Measurements from ENCODE around the gene LDLRAD4. TPM values are rescaled to one million over a fixed set of nuclear protein-coding genes. Genes with fewer than 3 reads are reported as not detected.
A peak's percentile ranks its signal among the peaks of the same experiment; 100 is the strongest.

LDLRAD4 gene
- 28.2 TPM for total RNA-seq

- DNase-seq = peak; percentile 11
These were observed at the start of gene LDLRAD4 for GRCh38 chr18:13218368-13218991. Gene LDLRAD4 (plus strand): TSS chr18:13218760.

DNA sequence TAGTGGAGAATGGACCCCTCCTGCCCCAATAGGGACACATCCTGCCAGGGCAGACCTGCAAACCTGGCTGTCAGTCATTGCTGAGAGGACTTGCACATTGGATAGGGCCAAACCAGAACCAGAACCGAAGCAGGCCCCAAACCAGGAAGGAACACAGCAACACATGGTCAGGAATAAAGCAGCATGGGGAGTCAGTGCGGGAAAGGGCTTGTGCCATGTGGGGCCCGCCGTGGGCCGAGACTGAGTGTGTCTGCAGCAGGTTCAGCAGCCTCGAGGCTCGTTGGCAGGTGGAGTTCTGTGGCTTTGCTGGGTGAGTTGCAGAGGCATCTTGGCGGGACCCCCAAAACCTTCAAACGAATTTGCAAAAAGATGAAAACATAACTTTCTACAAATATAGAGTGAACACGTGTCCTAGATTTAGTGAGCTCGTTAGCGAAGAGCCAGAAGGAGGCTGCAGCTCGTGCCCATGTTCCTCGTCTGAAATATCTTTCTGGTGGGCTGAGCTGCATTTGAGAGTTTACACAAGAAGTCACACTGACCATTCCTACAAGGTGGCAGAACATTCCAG lies 44.9 kb upstream of the LDLRAD4 start:
- DNase-seq = no peak

DNA sequence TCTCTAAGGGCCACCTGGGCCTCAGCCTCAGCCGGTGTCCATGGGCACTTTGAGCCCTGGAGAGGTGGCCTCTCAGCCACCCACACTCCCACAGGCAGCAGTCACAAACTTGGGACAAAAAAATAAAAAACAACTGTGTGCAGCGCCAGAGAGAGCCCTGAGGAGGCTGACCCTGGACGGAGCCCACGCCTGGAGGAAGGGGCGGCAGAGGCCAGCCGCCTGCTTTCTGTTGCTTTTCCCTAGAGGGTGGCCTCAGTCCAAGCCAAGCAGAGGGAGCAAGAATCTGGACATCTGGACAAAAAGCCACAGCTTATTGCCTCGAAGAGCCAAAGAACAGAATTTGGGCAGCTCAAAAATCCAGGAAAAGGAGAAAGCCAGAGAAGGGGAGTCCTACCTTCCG lies 43.3 kb upstream of the LDLRAD4 start:
- DNase-seq = no peak

DNA sequence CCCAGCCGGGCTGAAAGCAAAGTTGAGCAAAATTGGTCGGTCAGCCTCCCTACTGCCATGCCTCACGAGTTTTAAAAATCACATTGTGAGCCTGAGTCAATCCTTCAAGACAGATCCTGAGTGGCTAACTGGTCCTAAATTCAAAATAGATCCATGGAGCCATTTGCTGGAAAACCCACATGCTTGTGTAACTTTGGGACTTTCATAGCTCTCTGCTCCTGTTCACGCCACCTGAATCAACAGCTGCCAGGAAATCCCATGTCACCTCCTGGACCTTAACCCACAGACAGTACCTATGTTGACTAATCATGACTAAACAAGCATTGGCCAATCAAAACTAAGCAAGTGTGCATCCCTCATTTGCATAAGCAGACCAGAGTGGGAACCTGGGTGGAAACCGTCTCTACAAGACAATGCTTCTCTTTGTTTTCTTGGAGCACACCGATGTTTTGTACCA lies 42.8 kb upstream of the LDLRAD4 start:
- no peak for DNase-seq

DNA sequence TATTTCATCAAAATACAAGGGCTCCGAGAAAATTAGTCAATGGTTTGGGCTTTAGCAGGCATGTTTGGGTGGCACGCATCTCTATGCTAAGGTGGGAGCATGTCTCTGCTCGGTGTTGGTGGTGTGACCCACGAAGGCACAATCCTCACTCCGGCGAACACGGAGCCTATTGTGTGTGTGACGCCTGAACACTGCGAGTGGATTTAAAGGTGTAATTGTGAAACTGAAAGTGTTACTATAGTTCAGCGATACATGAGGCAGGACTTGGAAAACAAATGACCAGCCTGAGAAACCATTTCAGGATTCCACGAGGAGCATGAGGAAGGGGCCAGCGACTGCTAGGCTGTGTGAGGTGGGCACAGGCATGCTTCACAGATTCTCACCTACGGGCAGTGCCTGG lies 41.7 kb upstream of the LDLRAD4 start:
- DNase-seq = no peak

GRCh38 chr18:13178197-13178596 lies 40.4 kb upstream of the LDLRAD4 start:
- DNase-seq = no peak

DNA sequence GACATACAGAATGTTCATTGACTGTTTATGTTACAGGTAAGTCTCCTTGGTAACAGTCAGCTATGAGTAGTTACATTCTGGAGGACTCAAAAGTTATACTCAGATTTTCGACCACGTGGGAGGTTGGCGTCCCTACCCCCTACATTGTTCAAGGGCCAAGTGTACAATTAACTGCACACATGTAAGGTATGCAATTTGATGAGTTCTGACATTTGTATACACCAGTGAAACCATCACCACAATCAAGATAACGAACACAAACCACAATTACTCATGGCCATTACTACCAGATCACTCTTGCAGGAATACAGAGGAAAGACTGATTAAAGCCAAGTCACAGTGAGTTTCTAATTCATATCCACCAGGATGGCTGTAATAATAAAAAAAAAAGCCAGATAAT lies 39.6 kb upstream of the LDLRAD4 start:
- no peak for DNase-seq

- DNase-seq = no peak
These were observed 38.9 kb upstream of the LDLRAD4 start for GRCh38 chr18:13179566-13180113.

DNA sequence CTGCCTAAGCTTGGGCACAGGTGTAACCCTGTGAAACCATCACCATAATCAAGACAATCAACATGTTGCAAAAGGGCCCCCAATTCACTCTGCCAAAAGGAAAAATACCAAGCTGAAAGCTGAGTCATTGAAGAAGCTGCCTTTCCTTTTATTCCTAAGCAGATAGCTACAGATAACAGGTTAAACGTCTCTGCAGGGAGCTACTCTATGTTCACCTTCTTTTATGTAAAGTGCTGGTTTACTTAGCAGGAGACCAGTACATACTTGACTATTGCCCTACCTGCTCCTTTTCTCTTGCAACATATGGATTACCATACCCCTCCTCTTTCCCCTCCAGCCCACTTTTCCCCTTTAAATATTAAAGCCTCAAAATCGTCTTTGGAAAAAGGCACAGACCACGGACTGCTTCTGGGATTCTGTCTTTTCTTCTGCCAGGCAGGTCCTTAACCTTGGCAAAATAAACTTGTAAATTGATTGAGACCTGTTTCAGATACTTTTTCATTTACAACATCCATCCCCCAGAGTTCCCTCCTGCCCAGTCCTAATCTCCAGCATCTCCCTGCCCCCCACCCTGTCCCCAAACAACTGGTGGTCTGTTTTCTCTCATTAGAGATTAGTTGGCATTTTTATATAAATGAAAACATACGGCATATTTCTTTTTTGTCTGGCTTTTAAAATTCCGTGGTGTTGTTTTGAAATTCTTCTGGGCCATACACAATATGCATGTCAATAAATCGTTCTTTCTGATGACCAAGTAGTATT lies 37.8 kb upstream of the LDLRAD4 start:
- no peak for DNase-seq

- no peak for DNase-seq
These were observed 36.8 kb upstream of the LDLRAD4 start for GRCh38 chr18:13181765-13182164.

GRCh38 chr18:13183359-13183758 lies 35.2 kb upstream of the LDLRAD4 start:
- DNase-seq = no peak

DNA sequence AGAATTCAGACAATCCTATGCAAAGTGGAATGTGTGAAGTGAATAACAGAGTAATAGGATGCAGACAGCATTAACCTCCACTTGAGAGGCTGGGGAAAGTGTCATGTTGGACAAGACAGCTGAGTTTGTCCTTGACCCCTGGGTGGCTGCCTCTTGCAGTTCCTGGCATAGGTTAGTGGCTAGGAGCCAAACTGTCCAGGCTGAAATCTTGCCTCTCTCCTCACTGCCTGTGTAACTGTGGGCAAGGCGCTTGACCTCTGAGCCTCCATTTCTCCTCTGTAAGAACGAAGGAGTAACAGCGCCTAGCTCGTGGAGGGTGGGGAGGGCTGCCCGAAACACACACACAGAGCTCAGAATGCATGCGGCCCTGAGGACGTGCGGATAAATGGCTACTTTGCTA lies 34.8 kb upstream of the LDLRAD4 start:
- no peak for DNase-seq

DNA sequence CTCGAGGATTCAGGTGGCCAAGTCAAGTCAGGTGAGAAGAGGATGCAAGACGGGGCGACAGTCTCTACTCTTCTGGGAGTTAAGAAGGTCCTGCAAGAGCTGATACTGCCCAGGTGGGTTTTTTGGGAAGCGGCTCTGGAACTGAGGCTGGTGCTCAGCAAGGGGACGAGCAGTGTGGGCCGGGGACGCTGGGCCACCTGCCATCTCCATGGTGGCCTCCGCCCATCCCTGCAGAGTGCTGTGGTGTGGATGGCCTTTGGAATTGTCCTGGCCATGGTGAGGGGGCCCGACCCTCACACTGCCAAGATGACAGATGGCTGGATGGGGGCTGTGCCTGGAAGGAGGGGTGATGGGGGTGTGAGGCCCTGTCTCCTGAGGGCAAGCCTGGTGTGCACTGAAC lies 34.2 kb upstream of the LDLRAD4 start:
- DNase-seq = no peak

DNA sequence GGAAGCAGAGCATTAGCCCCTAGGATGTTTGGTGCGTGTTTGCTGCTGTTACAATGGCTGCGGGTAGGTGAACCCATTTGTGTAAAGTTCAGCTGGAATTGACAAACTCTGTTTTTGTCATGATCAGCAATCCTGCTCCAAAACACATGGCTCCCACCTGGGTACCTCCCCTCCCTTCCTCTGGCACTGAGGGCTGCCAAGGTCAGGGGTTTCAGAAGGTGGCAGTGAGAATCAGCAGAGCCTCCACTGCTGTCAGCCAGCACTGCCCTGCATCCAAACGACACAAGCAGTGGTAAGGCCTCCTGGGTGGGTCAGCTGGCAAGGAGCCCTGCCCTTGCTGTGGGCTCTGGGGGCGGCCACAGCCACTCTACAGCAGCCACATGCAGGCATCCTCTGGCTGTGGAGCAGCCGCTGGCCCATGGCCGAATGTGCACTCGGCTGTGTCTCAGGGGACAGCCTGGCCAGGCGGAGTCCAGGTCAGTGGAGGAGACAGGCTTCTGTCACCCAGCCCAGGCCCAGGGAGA lies 32.8 kb upstream of the LDLRAD4 start:
- DNase-seq = no peak

DNA sequence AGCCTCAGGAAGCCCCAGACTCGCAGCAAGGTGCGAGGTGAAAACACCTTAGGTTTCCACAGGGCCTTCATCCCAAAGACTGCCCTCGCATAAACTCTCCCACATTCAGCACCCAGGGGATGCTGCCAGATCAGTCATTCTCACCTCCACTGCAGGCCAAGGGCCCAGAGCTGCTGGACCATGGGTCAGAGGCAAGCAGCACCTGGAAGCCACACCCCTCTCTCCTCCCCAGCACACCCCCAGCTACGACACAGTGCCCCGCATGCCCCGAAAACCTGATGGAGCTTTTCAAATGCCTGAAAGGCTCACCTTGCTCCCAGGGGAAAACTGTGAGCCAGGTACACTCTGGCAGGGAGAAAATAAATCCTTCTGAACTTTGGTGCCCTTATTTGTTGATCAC lies 31.9 kb upstream of the LDLRAD4 start:
- no peak for DNase-seq

DNA sequence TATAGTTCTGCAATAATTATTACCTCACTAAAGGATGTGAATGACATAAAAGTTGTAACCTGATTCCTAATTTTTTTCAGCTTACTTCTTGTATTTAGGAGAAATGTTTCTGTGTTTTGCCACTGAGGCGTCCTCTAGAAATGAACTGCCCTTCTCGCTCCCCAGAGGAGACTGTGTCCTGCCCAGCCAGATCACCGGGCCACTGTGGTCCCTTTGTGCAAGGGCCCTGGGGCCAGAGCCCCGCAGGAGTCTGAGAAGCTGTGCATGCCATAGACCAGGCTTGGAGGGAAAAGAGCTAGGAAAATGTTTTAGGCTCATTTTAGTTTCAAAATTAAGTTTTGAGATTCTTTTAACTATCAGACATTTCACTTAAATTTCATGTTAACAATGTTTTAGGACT lies 31.1 kb upstream of the LDLRAD4 start:
- DNase-seq = no peak

GRCh38 chr18:13191031-13191430 lies 27.5 kb upstream of the LDLRAD4 start:
- DNase-seq = no peak

DNA sequence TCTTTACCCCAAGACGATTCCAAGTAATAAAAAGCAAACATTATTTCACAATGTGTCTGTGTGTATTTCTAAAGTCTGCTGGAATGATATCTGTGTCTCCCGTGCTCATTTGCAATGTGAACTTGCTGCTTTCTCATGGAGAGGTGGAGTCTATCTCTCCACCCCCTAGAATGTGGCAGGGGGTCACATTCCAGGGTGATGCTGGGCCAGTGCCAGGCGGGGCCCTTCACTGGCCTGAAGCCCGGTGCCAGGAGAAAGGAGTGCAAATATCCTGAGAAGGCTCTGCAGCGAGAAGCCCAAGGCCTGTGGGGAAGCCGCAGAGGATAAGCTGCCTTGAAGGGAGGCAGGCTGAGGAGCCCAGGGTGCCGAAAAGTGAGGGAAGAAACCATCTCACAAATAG lies 26.8 kb upstream of the LDLRAD4 start:
- DNase-seq = no peak

GRCh38 chr18:13192970-13193369 lies 25.6 kb upstream of the LDLRAD4 start:
- no peak for DNase-seq

DNA sequence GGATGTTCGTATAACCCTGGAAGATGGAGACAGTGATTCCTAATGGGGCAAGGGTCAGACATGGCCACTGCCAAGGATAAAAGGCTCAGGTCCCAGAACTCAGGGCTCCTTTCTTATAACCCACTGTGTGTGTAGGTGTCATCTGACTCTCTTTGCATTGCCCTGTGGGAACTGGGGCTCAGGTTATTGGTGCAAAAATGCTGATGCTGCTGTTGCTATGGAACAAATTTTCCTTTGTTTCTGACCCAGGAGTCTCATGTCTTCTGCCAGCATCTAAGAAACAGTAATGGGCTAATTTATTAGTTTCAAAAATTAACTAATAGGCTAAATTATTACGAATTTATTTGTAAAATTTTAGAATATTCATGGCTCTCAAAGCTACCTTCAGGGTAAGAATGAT lies 24.3 kb upstream of the LDLRAD4 start:
- DNase-seq = no peak

- no peak for DNase-seq
These were observed 19.9 kb upstream of the LDLRAD4 start for GRCh38 chr18:13198701-13199100.

DNA sequence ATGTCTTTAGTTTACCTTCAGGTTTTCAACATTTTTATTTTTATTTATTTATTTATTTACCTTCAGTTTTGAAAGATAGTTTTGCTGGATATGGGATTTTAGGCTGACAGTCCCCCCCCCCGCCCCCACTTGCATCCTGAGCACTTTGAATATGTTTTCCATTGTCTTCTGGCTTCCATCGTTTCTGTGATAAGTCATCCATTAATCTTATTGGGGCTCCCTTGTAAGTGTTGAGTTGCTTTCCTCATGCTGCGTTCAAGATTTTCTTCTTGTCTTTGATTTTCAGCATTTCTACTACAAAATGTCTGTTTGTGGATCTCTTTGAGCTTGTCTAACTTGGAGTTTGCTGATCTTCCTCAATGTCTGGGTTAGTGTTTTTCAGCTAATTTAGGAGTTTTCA lies 19.4 kb upstream of the LDLRAD4 start:
- DNase-seq = no peak

- DNase-seq = no peak
These were observed 17.3 kb upstream of the LDLRAD4 start for GRCh38 chr18:13201292-13201691.

Measured in skin of body (tissue), 2 donors.